GM12878 (cell line): Measurements from ENCODE around the gene GID8. TPM values are rescaled to one million over a fixed set of nuclear protein-coding genes. Genes with fewer than 3 reads are reported as not detected.

Source experiments
- ASH2L ChIP-seq: fragments of 300-600, 200-600 bp; sonication (generic); IDR thresholded peaks from 2 replicates; pipeline ENCODE4 v1.6.1; 2017; ENCODE audit warnings: low read depth, mild to moderate bottlenecking, borderline replicate concordance
- BACH1 ChIP-seq: fragments of 450-650 bp; IDR thresholded peaks from 2 replicates; pipeline ENCODE4 v1.6.1; 2017; ENCODE audit warnings: mild to moderate bottlenecking, borderline replicate concordance
- BCLAF1 ChIP-seq: fragments of 450-650 bp; IDR thresholded peaks from 2 replicates; pipeline ENCODE4 v1.6.1; 2017; ENCODE audit warnings: antibody characterized with exemption, mild to moderate bottlenecking, moderate library complexity
- CBFB ChIP-seq: IDR thresholded peaks from 2 replicates; pipeline ENCODE4 v1.6.1; 2016; ENCODE audit warnings: antibody characterized with exemption, low read depth
- CHD1 ChIP-seq: IDR thresholded peaks from 2 replicates; pipeline ENCODE4 v1.6.1; 2012; ENCODE audit warnings: low read depth, low read length, improper control_type of control experiment
- E4F1 ChIP-seq: fragments of 450-650 bp; IDR thresholded peaks from 2 replicates; pipeline ENCODE4 v1.6.1; 2018; ENCODE audit warnings: borderline replicate concordance, mild to moderate bottlenecking; ENCODE audit not compliant: partially characterized antibody
- EP300 ChIP-seq, 2 experiments: fragments of 150-350 bp in 1 of 2; IDR thresholded peaks; 2 replicates each; pipeline ENCODE4 v1.6.1; 2011 to 2012; ENCODE audit warnings: low read depth in 2 of 2, low read length in 2 of 2, borderline replicate concordance in 1 of 2, improper control_type of control experiment in 1 of 2, inconsistent platforms in 1 of 2; ENCODE audit not compliant: control insufficient read depth in 1 of 2
- ETV6 ChIP-seq, 2 experiments: fragments of 450-650 bp in 1 of 2; IDR thresholded peaks in 1 of 2; conservative IDR thresholded peaks in 1 of 2; 2 replicates each; pipeline ENCODE4 v1.6.1; 2014; ENCODE audit warnings: antibody characterized with exemption in 1 of 2, borderline replicate concordance in 1 of 2, low read depth in 1 of 2, mild to moderate bottlenecking in 1 of 2, moderate library complexity in 1 of 2
- FOXM1 ChIP-seq: IDR thresholded peaks from 2 replicates; pipeline ENCODE4 v1.6.1; 2012; ENCODE audit warnings: low read depth, mild to moderate bottlenecking, inconsistent platforms, low read length, moderate library complexity
- IKZF2 ChIP-seq, 2 experiments: fragments of 450-650 bp; IDR thresholded peaks; 2 replicates each; pipeline ENCODE4 v1.6.1; 2017; ENCODE audit warnings: mild to moderate bottlenecking in 2 of 2, moderate library complexity in 2 of 2
- JUNB ChIP-seq: IDR thresholded peaks from 2 replicates; pipeline ENCODE4 v1.6.1; 2016; ENCODE audit warnings: antibody characterized with exemption, mild to moderate bottlenecking
- NFYB ChIP-seq: IDR thresholded peaks from 2 replicates; pipeline ENCODE4 v1.6.1; 2011; ENCODE audit warnings: low read depth, mild to moderate bottlenecking, low read length, improper control_type of control experiment, moderate library complexity; ENCODE audit not compliant: insufficient read depth
- NR2C2 ChIP-seq: IDR thresholded peaks from 2 replicates; pipeline ENCODE4 v1.6.1; 2011; ENCODE audit warnings: borderline replicate concordance, low read depth; ENCODE audit not compliant: control insufficient read depth, insufficient read length
- PAX5 ChIP-seq: IDR thresholded peaks from 2 replicates; pipeline ENCODE4 v1.6.1; 2011; ENCODE audit warnings: low read depth, low read length, borderline replicate concordance
- PAX8 ChIP-seq: fragments of 450-650 bp; IDR thresholded peaks from 2 replicates; pipeline ENCODE4 v1.6.1; 2017; ENCODE audit warnings: mild to moderate bottlenecking, moderate library complexity
- RB1 ChIP-seq: fragments of 450-650 bp; formaldehyde crosslinking; IDR thresholded peaks from 2 replicates; pipeline ENCODE4 v1.6.1; 2017; ENCODE audit warnings: mild to moderate bottlenecking, borderline replicate concordance
- SIX5 ChIP-seq: IDR thresholded peaks from 2 replicates; pipeline ENCODE4 v1.6.1; 2011; ENCODE audit warnings: mild to moderate bottlenecking, low read depth, low read length, moderate library complexity; ENCODE audit not compliant: severe bottlenecking
- SP1 ChIP-seq: IDR thresholded peaks from one replicate; pipeline ENCODE4 v1.6.1; 2011; ENCODE audit warnings: low read depth, low read length
- SREBF1 ChIP-seq: IDR thresholded peaks from 2 replicates; pipeline ENCODE4 v1.6.1; 2012; ENCODE audit warnings: mild to moderate bottlenecking, low read length
- SREBF2 ChIP-seq: IDR thresholded peaks from 2 replicates; pipeline ENCODE4 v1.6.1; 2012; ENCODE audit warnings: mild to moderate bottlenecking, low read length
- YBX1 ChIP-seq: fragments of 450-650 bp; IDR thresholded peaks from 2 replicates; pipeline ENCODE4 v1.6.1; 2016; ENCODE audit warnings: antibody characterized with exemption
- ZBED1 ChIP-seq: IDR thresholded peaks from 2 replicates; pipeline ENCODE4 v1.6.1; 2016; ENCODE audit warnings: borderline replicate concordance
- ZNF384 ChIP-seq: IDR thresholded peaks from 2 replicates; pipeline ENCODE4 v1.6.1; 2012; ENCODE audit warnings: low read depth, mild to moderate bottlenecking, low read length, improper control_type of control experiment, borderline replicate concordance
- polyA plus RNA-seq, 11 experiments: library from polyadenylated mRNA; depleted of rRNA in 4 of 11; unstranded in 6 of 11; stranded (reverse) in 5 of 11; fragments of >200 nt; fragmentation: Nextera tagmentation in 4 of 11; fragmentation: Illumina TruSeq in 1 of 11; extraction: Ambion mirVana in 4 of 11; extraction: Trizol in 1 of 11; gene quantifications; 1 replicate in 1 of 11; 2 replicates in 10 of 11; pipeline versions ENCODE4 v1.2.1 to v1.2.3, GENCODE V29; 2011 to 2016; ENCODE audit warnings: inconsistent platforms in 2 of 11, missing spikeins in 2 of 11, low read depth in 1 of 11
- total RNA-seq, 4 experiments: library from RNA; depleted of rRNA in 3 of 4; stranded (reverse); fragments of >200 nt in 3 of 4; fragmentation: Illumina TruSeq in 1 of 4; extraction: Trizol in 1 of 4; gene quantifications; 2 replicates each; pipeline versions ENCODE4 v1.2.1 to v1.2.3, GENCODE V29; 2013 to 2021
- TF ChIP-seq, protein P1 (sequence below): IDR thresholded peaks from 2 replicates; pipeline ENCODE4 v1.6.1; 2012; ENCODE audit warnings: low read depth, low read length, improper control_type of control experiment

GID8 gene
- total and polyA plus RNA-seq, 10 of the 15 experiments (the other 5 are each of a cell fraction or from before 2014, with no cell fraction given) = 12.0 to 33.8 (median 22.2) TPM

- no peak for TF ChIP-seq PAX8
- TF ChIP-seq ZNF384 = no peak
- TF ChIP-seq SREBF2 = no peak
- no peak for TF ChIP-seq E4F1
- TF ChIP-seq, protein P1, sequence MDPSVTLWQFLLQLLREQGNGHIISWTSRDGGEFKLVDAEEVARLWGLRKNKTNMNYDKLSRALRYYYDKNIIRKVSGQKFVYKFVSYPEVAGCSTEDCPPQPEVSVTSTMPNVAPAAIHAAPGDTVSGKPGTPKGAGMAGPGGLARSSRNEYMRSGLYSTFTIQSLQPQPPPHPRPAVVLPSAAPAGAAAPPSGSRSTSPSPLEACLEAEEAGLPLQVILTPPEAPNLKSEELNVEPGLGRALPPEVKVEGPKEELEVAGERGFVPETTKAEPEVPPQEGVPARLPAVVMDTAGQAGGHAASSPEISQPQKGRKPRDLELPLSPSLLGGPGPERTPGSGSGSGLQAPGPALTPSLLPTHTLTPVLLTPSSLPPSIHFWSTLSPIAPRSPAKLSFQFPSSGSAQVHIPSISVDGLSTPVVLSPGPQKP = no peak
- peak; percentile 11 to 50; a peak in 1 of 4 replicates for TF ChIP-seq EP300 (IDR thresholded peaks at IDR 0.05; ENCODE audit: borderline replicate concordance in 1 of 2, control insufficient read depth in 1 of 2, low read depth in 2 of 2, low read length in 2 of 2)
- TF ChIP-seq IKZF2 (IDR thresholded peaks at IDR 0.05) = peak; percentile 39 to 56; a peak in 3 of 4 replicates
- TF ChIP-seq FOXM1 = no peak
- peak; percentile 57; the same call in 1 of the 2 replicates for TF ChIP-seq PAX5
- TF ChIP-seq CHD1 = no peak
- TF ChIP-seq ZBED1 = no peak
- peak; percentile 59; the same call in 1 of the 2 replicates for TF ChIP-seq RB1
- TF ChIP-seq ASH2L = no peak
- TF ChIP-seq NR2C2 = no peak
- TF ChIP-seq NFYB = 0 out of 2 replicates have a peak, but pooled peaks have one; percentile 51
- no peak for TF ChIP-seq SREBF1
- no peak; a peak in 1 of 4 replicates for TF ChIP-seq ETV6 (conservative IDR thresholded peaks at IDR 0.05 in 1 of 2, IDR thresholded peaks at IDR 0.05 in 1 of 2; ENCODE audit: borderline replicate concordance in 1 of 2, low read depth in 1 of 2)
- no peak for TF ChIP-seq BCLAF1
- TF ChIP-seq JUNB = no peak
- TF ChIP-seq SIX5 = no peak
- no peak; the same call in 1 of the 2 replicates for TF ChIP-seq BACH1
- no peak; the same call in 1 of the 2 replicates for TF ChIP-seq CBFB
- TF ChIP-seq SP1 = peak; percentile 25
- no peak for TF ChIP-seq YBX1
Measured at GRCh38 chr20:62953839-62954703, 16.1 kb downstream of the GID8 start (continued).
